H9 (cell line): ENCODE measurements around the gene OR6J1. TPM values are rescaled to one million over a fixed set of nuclear protein-coding genes. Genes with fewer than 3 reads are reported as not detected.
"Not testable (repeated sequence)": the region's sequence is repeated elsewhere in the genome, so short reads cannot be mapped to it uniquely, and the experiment has no call there.

Experiments used
- DNase-seq: peaks from one replicate; pipeline ENCODE4 v3.0.0-alpha.2; 2017
- H2AFZ ChIP-seq: one replicate; pipeline ENCODE4 v1.6.1; 2013; ENCODE audit warnings: mild to moderate bottlenecking, low read length, control low read depth, moderate library complexity
- H2AK5ac ChIP-seq: 2 replicates; pipeline ENCODE4 v1.6.1; 2013; ENCODE audit warnings: low read length, control low read depth, mixed read lengths; ENCODE audit not compliant: insufficient read length
- H2BK120ac ChIP-seq: one replicate; pipeline ENCODE4 v1.6.1; 2013; ENCODE audit warnings: low read depth, mild to moderate bottlenecking, low read length, control low read depth, inconsistent platforms; ENCODE audit not compliant: poor library complexity, severe bottlenecking
- H2BK12ac ChIP-seq: 2 replicates; pipeline ENCODE4 v1.6.1; 2013; ENCODE audit warnings: low read length, control low read depth, mixed read lengths, low read depth; ENCODE audit not compliant: insufficient read length
- H2BK15ac ChIP-seq: 2 replicates; pipeline ENCODE4 v1.6.1; 2013; ENCODE audit warnings: low read depth, low read length, control low read depth
- H2BK20ac ChIP-seq: one replicate; pipeline ENCODE4 v1.6.1; 2013; ENCODE audit warnings: low read depth, mild to moderate bottlenecking, low read length, control low read depth, inconsistent platforms; ENCODE audit not compliant: poor library complexity, severe bottlenecking
- H2BK5ac ChIP-seq: 2 replicates; pipeline ENCODE4 v1.6.1; 2013; ENCODE audit warnings: low read length, control low read depth, mixed read lengths; ENCODE audit not compliant: insufficient read length
- H3K14ac ChIP-seq: 2 replicates; pipeline ENCODE4 v1.6.1; 2013; ENCODE audit warnings: low read length, control low read depth; ENCODE audit not compliant: insufficient read depth
- H3K18ac ChIP-seq: 2 replicates; pipeline ENCODE4 v1.6.1; 2013; ENCODE audit warnings: low read depth, mild to moderate bottlenecking, mixed read lengths, low read length, control low read depth; ENCODE audit not compliant: insufficient read length
- H3K23ac ChIP-seq: 2 replicates; pipeline ENCODE4 v1.6.1; 2013; ENCODE audit warnings: low read length, control low read depth, mixed read lengths, low read depth; ENCODE audit not compliant: insufficient read length
- H3K23me2 ChIP-seq: 2 replicates; pipeline ENCODE4 v1.6.1; 2013; ENCODE audit warnings: low read depth, mild to moderate bottlenecking, mixed read lengths, low read length, control low read depth; ENCODE audit not compliant: insufficient read length, poor library complexity, severe bottlenecking
- H3K27ac ChIP-seq: 2 replicates; pipeline ENCODE4 v1.5.1; 2013; ENCODE audit warnings: low read length, control low read depth, mixed read lengths, low read depth; ENCODE audit not compliant: insufficient read length
- H3K27me3 ChIP-seq: 2 replicates; pipeline ENCODE4 v1.6.1; 2013; ENCODE audit warnings: low read length, control low read depth, inconsistent platforms; ENCODE audit not compliant: insufficient read depth
- H3K4ac ChIP-seq: 2 replicates; pipeline ENCODE4 v1.6.1; 2013; ENCODE audit warnings: low read depth, mild to moderate bottlenecking, control low read depth, inconsistent platforms, low read length, moderate library complexity
- H3K4me1 ChIP-seq: 2 replicates; pipeline ENCODE4 v1.6.1; 2013; ENCODE audit warnings: low read length, control low read depth, inconsistent platforms; ENCODE audit not compliant: insufficient read depth
- H3K4me2 ChIP-seq: 2 replicates; pipeline ENCODE4 v1.6.1; 2013; ENCODE audit warnings: low read length, control low read depth, mixed read lengths; ENCODE audit not compliant: insufficient read length, insufficient read depth
- H3K56ac ChIP-seq: 2 replicates; pipeline ENCODE4 v1.6.1; 2013; ENCODE audit warnings: low read depth, mild to moderate bottlenecking, mixed read lengths, low read length, control low read depth; ENCODE audit not compliant: insufficient read length
- H3K79me1 ChIP-seq: 2 replicates; pipeline ENCODE4 v1.6.1; 2013; ENCODE audit warnings: low read depth, mild to moderate bottlenecking, moderate library complexity, low read length, control low read depth, inconsistent platforms; ENCODE audit not compliant: insufficient read depth, poor library complexity, severe bottlenecking
- H3K79me2 ChIP-seq: 2 replicates; pipeline ENCODE4 v1.6.1; 2013; ENCODE audit warnings: low read length, control low read depth, inconsistent platforms; ENCODE audit not compliant: insufficient read depth
- H3K9ac ChIP-seq: 2 replicates; pipeline ENCODE4 v1.6.1; 2013; ENCODE audit warnings: low read length, control low read depth, mixed read lengths; ENCODE audit not compliant: insufficient read length; ENCODE audit errors: extremely low read depth
- H3K9me3 ChIP-seq: one replicate; pipeline ENCODE4 v1.6.1; 2013; ENCODE audit warnings: low read depth, low read length, inconsistent platforms; ENCODE audit not compliant: control insufficient read depth
- H3T11ph ChIP-seq: one replicate; pipeline ENCODE4 v1.6.1; 2013; ENCODE audit warnings: mild to moderate bottlenecking, low read length, control low read depth, inconsistent platforms
- H4K20me1 ChIP-seq: one replicate; pipeline ENCODE4 v1.6.1; 2013; ENCODE audit not compliant: control insufficient read depth, insufficient read length, insufficient read depth
- H4K5ac ChIP-seq: 2 replicates; pipeline ENCODE4 v1.6.1; 2013; ENCODE audit warnings: low read depth, mild to moderate bottlenecking, mixed read lengths, low read length, control low read depth; ENCODE audit not compliant: insufficient read length
- H4K8ac ChIP-seq: replicated peaks from 2 replicates; pipeline ENCODE4 v1.6.1; 2013; ENCODE audit warnings: low read length, control low read depth, mixed read lengths, low read depth; ENCODE audit not compliant: insufficient read length
- H4K91ac ChIP-seq: 2 replicates; pipeline ENCODE4 v1.6.1; 2013; ENCODE audit warnings: low read depth, mild to moderate bottlenecking, moderate library complexity, mixed read lengths, low read length, control low read depth; ENCODE audit not compliant: insufficient read length
- H3K27ac Mint-ChIP-seq, 3 experiments: 2 replicates in 2 of 3; 3 replicates in 1 of 3; pipeline ENCODE4 v1.8.0; 2020 to 2021; ENCODE audit warnings: mixed read lengths in 3 of 3, mild to moderate bottlenecking in 1 of 3, moderate library complexity in 1 of 3
- H3K27me3 Mint-ChIP-seq: 2 replicates; pipeline ENCODE4 v1.8.0; 2021; ENCODE audit warnings: low read depth, mild to moderate bottlenecking, moderate library complexity, mixed read lengths
- H3K36me3 Mint-ChIP-seq, 3 experiments: 2 replicates in 2 of 3; 3 replicates in 1 of 3; pipeline ENCODE4 v1.8.0; 2020 to 2021; ENCODE audit warnings: low read depth in 3 of 3, mixed read lengths in 3 of 3; ENCODE audit not compliant: insufficient read depth in 1 of 3
- H3K4me1 Mint-ChIP-seq, 2 experiments: 2 replicates each; pipeline ENCODE4 v1.8.0; 2020; ENCODE audit warnings: mixed read lengths in 2 of 2
- H3K4me3 Mint-ChIP-seq, 2 experiments: 2 replicates in 1 of 2; 3 replicates in 1 of 2; pipeline ENCODE4 v1.8.0; 2020 to 2021; ENCODE audit warnings: mild to moderate bottlenecking in 2 of 2, mixed read lengths in 2 of 2, moderate library complexity in 1 of 2
- H3K9me3 Mint-ChIP-seq, 2 experiments: 2 replicates in 1 of 2; 3 replicates in 1 of 2; pipeline ENCODE4 v1.8.0; 2020; ENCODE audit warnings: mild to moderate bottlenecking in 2 of 2, mixed read lengths in 2 of 2, moderate library complexity in 1 of 2
- WGBS: extraction: QIAGEN DNeasy Blood & Tissue Kit; methylation state at CpG from one replicate; pipeline ENCODE4 v1.1.7; 2013; ENCODE audit warnings: missing lambda C conversion rate, low lambda C conversion rate, mixed read lengths; ENCODE audit not compliant: insufficient read length; ENCODE audit errors: extremely low coverage; 5-methylcytosine and 5-hydroxymethylcytosine counted together
- total RNA-seq: library from RNA; stranded (reverse); gene quantifications from 2 replicates; pipeline ENCODE4 v1.2.1, GENCODE V29; 2021
- TF ChIP-seq, protein P1 (sequence below): fragments of 200-600 bp; sonication (generic); conservative IDR thresholded peaks from 3 replicates; pipeline ENCODE4 v1.8.0; 2021; ENCODE audit warnings: antibody characterized with exemption, mild to moderate bottlenecking

OR6J1 gene
- total RNA-seq, 1 experiment from 2014 or later = not detected

DNA sequence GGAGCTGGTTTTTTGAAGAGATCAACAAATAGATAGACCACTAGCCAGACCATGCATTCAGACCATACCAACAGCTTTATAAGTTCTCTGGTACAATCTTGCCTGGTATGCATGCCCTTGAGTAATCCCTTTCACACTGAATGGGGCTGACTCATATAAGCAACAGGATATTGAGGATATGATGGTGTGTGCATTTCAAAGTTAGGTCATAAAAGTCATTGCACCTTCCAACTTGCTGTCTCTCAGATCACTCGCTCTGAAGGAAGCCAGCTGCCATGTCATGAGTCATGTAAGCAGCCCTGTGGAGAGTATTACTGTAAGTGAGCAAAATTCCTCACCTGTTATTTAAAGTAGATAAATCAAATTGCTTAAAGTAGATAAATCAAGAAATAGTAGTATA, 45.0 kb upstream of the OR6J1 start:
- Histone ChIP-seq H3K27ac (no peak overlapping the region), H2BK5ac (no peak overlapping the region), H2AFZ (no peak overlapping the region), H4K5ac (no peak overlapping the region), H3K14ac (no peak overlapping the region), H3K4ac (no peak overlapping the region), H2AK5ac (no peak overlapping the region), H2BK15ac (no peak overlapping the region), H2BK120ac (no peak overlapping the region), H4K8ac (no peak overlapping the region), H3K9ac (no peak overlapping the region), H3K4me1 (peaks cover 2% of the 10 kb centered on the region; the same call in 1 of the 2 replicates), H3K56ac (no peak overlapping the region), H3K79me1 (no peaks in the 10 kb centered on the region), H4K91ac (no peak overlapping the region), H4K20me1 (no peaks in the 10 kb centered on the region), H3K23ac (no peak overlapping the region), H3T11ph (no peak overlapping the region), H3K18ac (no peak overlapping the region), H3K79me2 (no peaks in the 10 kb centered on the region), H2BK20ac (no peak overlapping the region), H3K23me2 (no peaks in the 10 kb centered on the region), H3K9me3 (no peaks in the 10 kb centered on the region), H3K27me3 (no peaks in the 10 kb centered on the region), H3K4me2 (no peak overlapping the region), H2BK12ac (no peak overlapping the region)
- peaks cover 11 to 13% of the 10 kb centered on the region in 2 experiments for H3K4me1 Mint-ChIP-seq
- no peak overlapping the region for H3K4me3 Mint-ChIP-seq
- peaks cover 30% of the 10 kb centered on the region; the same call in 1 of the 2 replicates for H3K27me3 Mint-ChIP-seq
- H3K36me3 Mint-ChIP-seq = peaks cover 0 to 7% (median 0%) of the 10 kb centered on the region in 3 experiments; a peak in 1 of 7 replicates
- TF ChIP-seq, protein P1, sequence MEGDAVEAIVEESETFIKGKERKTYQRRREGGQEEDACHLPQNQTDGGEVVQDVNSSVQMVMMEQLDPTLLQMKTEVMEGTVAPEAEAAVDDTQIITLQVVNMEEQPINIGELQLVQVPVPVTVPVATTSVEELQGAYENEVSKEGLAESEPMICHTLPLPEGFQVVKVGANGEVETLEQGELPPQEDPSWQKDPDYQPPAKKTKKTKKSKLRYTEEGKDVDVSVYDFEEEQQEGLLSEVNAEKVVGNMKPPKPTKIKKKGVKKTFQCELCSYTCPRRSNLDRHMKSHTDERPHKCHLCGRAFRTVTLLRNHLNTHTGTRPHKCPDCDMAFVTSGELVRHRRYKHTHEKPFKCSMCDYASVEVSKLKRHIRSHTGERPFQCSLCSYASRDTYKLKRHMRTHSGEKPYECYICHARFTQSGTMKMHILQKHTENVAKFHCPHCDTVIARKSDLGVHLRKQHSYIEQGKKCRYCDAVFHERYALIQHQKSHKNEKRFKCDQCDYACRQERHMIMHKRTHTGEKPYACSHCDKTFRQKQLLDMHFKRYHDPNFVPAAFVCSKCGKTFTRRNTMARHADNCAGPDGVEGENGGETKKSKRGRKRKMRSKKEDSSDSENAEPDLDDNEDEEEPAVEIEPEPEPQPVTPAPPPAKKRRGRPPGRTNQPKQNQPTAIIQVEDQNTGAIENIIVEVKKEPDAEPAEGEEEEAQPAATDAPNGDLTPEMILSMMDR = no peak
- peaks cover 15 to 21% of the 10 kb centered on the region in 2 experiments for H3K9me3 Mint-ChIP-seq
- no peak for DNase-seq
- no CpG with 5 or more reads among the region's 1 CpG for WGBS
- no peak overlapping the region for H3K27ac Mint-ChIP-seq

DNA sequence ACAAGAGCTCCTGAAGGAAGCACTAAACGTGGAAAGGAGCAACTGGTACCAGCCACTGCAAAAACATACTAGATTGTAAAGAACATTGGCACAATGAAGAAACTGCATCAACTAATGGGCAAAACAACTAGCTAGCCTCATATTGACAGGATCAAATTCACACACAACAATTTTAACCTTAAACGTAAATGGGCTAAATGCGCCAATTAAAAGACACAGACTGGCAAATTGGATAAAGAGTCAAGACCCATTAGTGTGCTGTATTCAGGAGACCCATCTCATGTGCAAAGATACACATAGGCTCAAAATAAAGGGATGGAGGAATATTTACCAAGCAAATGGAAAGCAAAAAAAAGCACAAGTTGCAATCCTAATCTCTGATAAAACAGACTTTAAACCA, 43.8 kb upstream of the OR6J1 start:
- not testable (repeated sequence) for H3K27ac Mint-ChIP-seq, H3K23me2 ChIP-seq
- no CpG with 5 or more reads among the region's 3 CpGs for WGBS

More for the DNA sequence above, 43.8 kb upstream of the OR6J1 start:
- H3K9ac ChIP-seq, H3K23ac ChIP-seq, H2BK12ac ChIP-seq, H4K91ac ChIP-seq, H3T11ph ChIP-seq, H3K18ac ChIP-seq, H2BK120ac ChIP-seq, H4K20me1 ChIP-seq, H2BK5ac ChIP-seq, H3K14ac ChIP-seq, H3K4ac ChIP-seq, H3K56ac ChIP-seq, H2AFZ ChIP-seq, H3K4me2 ChIP-seq, H3K4me3 Mint-ChIP-seq, H3K27me3 ChIP-seq, H3K4me1 ChIP-seq, H3K79me1 ChIP-seq, H3K79me2 ChIP-seq, H3K27ac ChIP-seq, H2BK20ac ChIP-seq, H2AK5ac ChIP-seq, H4K5ac ChIP-seq, DNase-seq, H3K9me3 ChIP-seq, H4K8ac ChIP-seq, H3K36me3 Mint-ChIP-seq, H2BK15ac ChIP-seq: not testable (repeated sequence)
- peaks cover 11 to 13% of the 10 kb centered on the region in 2 experiments for H3K4me1 Mint-ChIP-seq
- peaks cover 11 to 17% of the 10 kb centered on the region in 2 experiments for H3K9me3 Mint-ChIP-seq
- H3K27me3 Mint-ChIP-seq = peaks cover 26% of the 10 kb centered on the region; the same call in 1 of the 2 replicates
